ENCODE data around the gene CCDC154.

GRCh38 chr16:1451702-1452392, 7.5 kb upstream of the CCDC154 start:
- TF ChIP-seq CTCF (conservative IDR thresholded peaks at IDR 0.05; ENCODE audit: low read length) (no peak), EZH2phosphoT487 (IDR thresholded peaks at IDR 0.05; ENCODE audit: borderline replicate concordance, low read depth, low read length) (no peak)
